SK-N-SH (cell line): Measurements from ENCODE around the gene NRCAM. TPM values are rescaled to one million over a fixed set of nuclear protein-coding genes. Genes with fewer than 3 reads are reported as not detected.

Experiments
- CTCF ChIA-PET: fragments of 300-600, 350-600 bp; formaldehyde crosslinking; extraction: SDS; loops from one replicate; lab custom pipeline; 2021; lab: Yijun Ruan, JAX
- POLR2A ChIA-PET: fragments of 350-600 bp; sonication (Branson Sonifier 250); formaldehyde crosslinking; extraction: SDS; loops from one replicate; lab custom pipeline; 2020; ENCODE audit warnings: antibody characterized with exemption, inconsistent platforms; lab: Yijun Ruan, JAX
- DNase-seq: peaks from one replicate; pipeline ENCODE4 v3.0.0; 2012
- H2AFZ ChIP-seq: fragments of 200-600 bp; sonication (generic); 2 replicates; pipeline ENCODE4 v1.8.1; 2016; ENCODE audit warnings: antibody characterized with exemption, mild to moderate bottlenecking, low read depth
- H3F3A ChIP-seq: fragments of 200-600 bp; sonication (generic); replicated peaks from 2 replicates; pipeline ENCODE3; 2016; ENCODE audit warnings: antibody characterized with exemption, mild to moderate bottlenecking; ENCODE audit not compliant: insufficient read depth
- H3K27ac ChIP-seq, 2 experiments: fragments of 200-500 bp in 1 of 2; fragments of 200-600 bp in 1 of 2; sonication (Bioruptor generic) in 1 of 2; sonication (generic), shearing (Covaris generic) in 1 of 2; 2 replicates each; pipeline versions ENCODE4 v1.5.1 to v1.6.1; 2014 to 2016; ENCODE audit warnings: low read depth in 2 of 2, inconsistent platforms in 1 of 2, low read length in 1 of 2, mild to moderate bottlenecking in 1 of 2, mixed read lengths in 1 of 2
- H3K27me3 ChIP-seq: fragments of 200-600 bp; sonication (generic), shearing (Covaris generic); 2 replicates; pipeline ENCODE4 v1.6.1; 2016; ENCODE audit warnings: mixed run types; ENCODE audit not compliant: insufficient read depth
- H3K36me3 ChIP-seq, 2 experiments: fragments of 200-500 bp in 1 of 2; fragments of 200-600 bp in 1 of 2; sonication (Bioruptor generic) in 1 of 2; sonication (generic) in 1 of 2; replicated peaks in 1 of 2; 2 replicates each; pipeline versions ENCODE3 to v1.5.1; 2014 to 2016; ENCODE audit warnings: low read length in 1 of 2, mild to moderate bottlenecking in 1 of 2; ENCODE audit not compliant: insufficient read depth in 2 of 2, control insufficient read depth in 1 of 2
- H3K4me1 ChIP-seq, 2 experiments: fragments of 200-500 bp in 1 of 2; fragments of 200-600 bp in 1 of 2; sonication (Bioruptor generic) in 1 of 2; sonication (generic), shearing (Covaris generic) in 1 of 2; 2 replicates each; pipeline versions ENCODE4 v1.5.1 to v1.6.1; 2014 to 2016; ENCODE audit warnings: low read depth in 1 of 2, low read length in 1 of 2, mixed run types in 1 of 2; ENCODE audit not compliant: insufficient read depth in 2 of 2, control insufficient read depth in 1 of 2
- H3K4me2 ChIP-seq: fragments of 200-600 bp; sonication (generic), shearing (Covaris generic); 2 replicates; pipeline ENCODE4 v1.6.1; 2017; ENCODE audit warnings: mixed run types
- H3K4me3 ChIP-seq, 2 experiments: fragments of 200-500 bp in 1 of 2; fragments of 200-600 bp in 1 of 2; sonication (Bioruptor generic) in 1 of 2; sonication (generic), shearing (Covaris generic) in 1 of 2; 2 replicates each; pipeline versions ENCODE4 v1.5.1 to v1.8.1; 2014 to 2016; ENCODE audit warnings: low read depth in 2 of 2, inconsistent platforms in 1 of 2, low read length in 1 of 2, mild to moderate bottlenecking in 1 of 2, mixed read lengths in 1 of 2, moderate library complexity in 1 of 2
- H3K79me2 ChIP-seq: fragments of 200-600 bp; sonication (generic); 2 replicates; pipeline ENCODE4 v1.8.1; 2017; ENCODE audit warnings: mild to moderate bottlenecking; ENCODE audit not compliant: insufficient read depth
- H3K9ac ChIP-seq: fragments of 200-600 bp; sonication (generic); 2 replicates; pipeline ENCODE4 v1.6.1; 2017; ENCODE audit warnings: mixed run types
- H3K9me2 ChIP-seq: fragments of 200-600 bp; sonication (generic); 2 replicates; pipeline ENCODE4 v1.6.1; 2017; ENCODE audit warnings: mixed run types
- H3K9me3 ChIP-seq: fragments of 200-600 bp; sonication (generic); 2 replicates; pipeline ENCODE4 v1.6.1; 2017; ENCODE audit warnings: mixed run types, mild to moderate bottlenecking, moderate library complexity
- H4K20me1 ChIP-seq: fragments of 200-600 bp; sonication (generic); 2 replicates; pipeline ENCODE4 v1.6.1; 2017; ENCODE audit warnings: mild to moderate bottlenecking, mixed run types; ENCODE audit not compliant: insufficient read depth
- CHD2 ChIP-seq: fragments of 150-350 bp; IDR thresholded peaks from 2 replicates; pipeline ENCODE4 v1.6.1; 2018; ENCODE audit warnings: low read length; ENCODE audit not compliant: partially characterized antibody
- ELF1 ChIP-seq: IDR thresholded peaks from 2 replicates; pipeline ENCODE4 v1.4.0; 2012
- EZH2phosphoT487 ChIP-seq: fragments of 200-600 bp; sonication (generic); IDR thresholded peaks from 2 replicates; pipeline ENCODE4 v1.6.1; 2017; ENCODE audit warnings: low read depth, mixed run types, mild to moderate bottlenecking, antibody characterized with exemption, moderate library complexity, borderline replicate concordance
- FOXM1 ChIP-seq: IDR thresholded peaks from 2 replicates; pipeline ENCODE4 v1.4.0; 2012; ENCODE audit warnings: low read depth, mild to moderate bottlenecking
- GATA2 ChIP-seq: sonication (generic); formaldehyde crosslinking; IDR thresholded peaks from 2 replicates; pipeline ENCODE4 v1.5.0; 2020; ENCODE audit warnings: mild to moderate bottlenecking, missing genetic modification reagents
- JUND ChIP-seq: IDR thresholded peaks from 2 replicates; pipeline ENCODE4 v1.4.0; 2012
- MAX ChIP-seq: IDR thresholded peaks from 2 replicates; pipeline ENCODE4 v1.4.0; 2012; ENCODE audit warnings: low read depth
- MEF2A ChIP-seq: IDR thresholded peaks from 2 replicates; pipeline ENCODE4 v1.4.0; 2012; ENCODE audit warnings: low read depth, borderline replicate concordance
- NRF1 ChIP-seq: IDR thresholded peaks from 2 replicates; pipeline ENCODE4 v1.6.1; 2012; ENCODE audit warnings: low read depth, mild to moderate bottlenecking, low read length
- RAD21 ChIP-seq: IDR thresholded peaks from 2 replicates; pipeline ENCODE4 v1.6.1; 2012; ENCODE audit warnings: mild to moderate bottlenecking, low read length
- RCOR1 ChIP-seq: fragments of 150-350 bp; IDR thresholded peaks from 2 replicates; pipeline ENCODE4 v1.6.1; 2017; ENCODE audit warnings: antibody characterized with exemption, low read length
- REST ChIP-seq: IDR thresholded peaks from 2 replicates; pipeline ENCODE4 v1.6.1; 2012; ENCODE audit warnings: mild to moderate bottlenecking, low read depth, low read length, moderate library complexity
- RFX5 ChIP-seq: IDR thresholded peaks from 2 replicates; pipeline ENCODE4 v1.6.1; 2012; ENCODE audit warnings: mild to moderate bottlenecking, improper control_type of control experiment, low read length
- TEAD4 ChIP-seq: IDR thresholded peaks from 2 replicates; pipeline ENCODE4 v1.4.0; 2012; ENCODE audit warnings: mild to moderate bottlenecking, borderline replicate concordance; ENCODE audit not compliant: insufficient read depth
- USF2 ChIP-seq: fragments of 150-350 bp; IDR thresholded peaks from 2 replicates; pipeline ENCODE4 v1.6.1; 2017; ENCODE audit warnings: antibody characterized with exemption, low read length, low read depth, borderline replicate concordance
- YY1 ChIP-seq: IDR thresholded peaks from 2 replicates; pipeline ENCODE4 v1.4.0; 2012; ENCODE audit warnings: low read depth, mild to moderate bottlenecking
- ZBTB33 ChIP-seq: IDR thresholded peaks from 2 replicates; pipeline ENCODE4 v1.4.0; 2012; ENCODE audit warnings: low read depth, borderline replicate concordance
- WGBS: methylation state at CpG from one replicate; pipeline ENCODE4 v1.1.6; 2017; ENCODE audit warnings: low lambda C conversion rate; 5-methylcytosine and 5-hydroxymethylcytosine counted together
- polyA plus RNA-seq, 3 experiments: library from polyadenylated mRNA; depleted of rRNA; stranded (reverse); fragments of >200 nt; gene quantifications; 2 replicates each; pipeline ENCODE4 v1.2.3, GENCODE V29; 2012
- TF ChIP-seq, protein P1 (sequence below): IDR thresholded peaks from 2 replicates; pipeline ENCODE4 v1.4.0; 2012; ENCODE audit warnings: low read depth, borderline replicate concordance
- TF ChIP-seq, protein P2 (sequence below): fragments of 150-350 bp; IDR thresholded peaks from 2 replicates; pipeline ENCODE4 v1.6.1; 2016; ENCODE audit warnings: mild to moderate bottlenecking, low read depth, low read length
- TF ChIP-seq, protein P3 (sequence below): fragments of 200-600 bp; sonication (generic); IDR thresholded peaks from 2 replicates; pipeline ENCODE4 v1.6.1; 2017; ENCODE audit warnings: antibody characterized with exemption, mild to moderate bottlenecking, moderate library complexity

The NRCAM gene
- polyA plus RNA-seq, 1 of the 3 experiments (the other 2 are of a cell fraction) = 1.1 TPM

- Histone ChIP-seq H3K27ac (peak overlapping the region in 1 of 2 experiments; percentile 58; a peak in 1 of 4 replicates), H3K4me2 (no peak overlapping the region), H3K79me2 (no peaks in the 10 kb centered on the region), H4K20me1 (no peaks in the 10 kb centered on the region), H3K27me3 (no peaks in the 10 kb centered on the region), H3F3A (no peaks in the 10 kb centered on the region), H3K9me3 (no peaks in the 10 kb centered on the region), H3K4me1 (peaks cover 0 to 26% of the 10 kb centered on the region in 2 experiments; a peak in 3 of 4 replicates), H3K9me2 (no peaks in the 10 kb centered on the region), H3K9ac (no peak overlapping the region), H2AFZ (no peak overlapping the region), H3K4me3 (no peak overlapping the region), H3K36me3 (peaks cover 0 to 3% of the 10 kb centered on the region in 2 experiments)
- no peak for TF ChIP-seq YY1
- TF ChIP-seq RFX5 = no peak
- no peak for TF ChIP-seq USF2
- TF ChIP-seq, protein P1, sequence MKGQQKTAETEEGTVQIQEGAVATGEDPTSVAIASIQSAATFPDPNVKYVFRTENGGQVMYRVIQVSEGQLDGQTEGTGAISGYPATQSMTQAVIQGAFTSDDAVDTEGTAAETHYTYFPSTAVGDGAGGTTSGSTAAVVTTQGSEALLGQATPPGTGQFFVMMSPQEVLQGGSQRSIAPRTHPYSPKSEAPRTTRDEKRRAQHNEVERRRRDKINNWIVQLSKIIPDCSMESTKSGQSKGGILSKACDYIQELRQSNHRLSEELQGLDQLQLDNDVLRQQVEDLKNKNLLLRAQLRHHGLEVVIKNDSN = no peak
- TF ChIP-seq ELF1 = no peak
- no peak for TF ChIP-seq FOXM1
- TF ChIP-seq CHD2 = no peak
- no peak for TF ChIP-seq GATA2 (CRISPR knock-in tag)
- TF ChIP-seq NRF1 = no peak
- no peak for TF ChIP-seq JUND
- no peak for TF ChIP-seq REST
- no peak for TF ChIP-seq ZBTB33
- no peak for TF ChIP-seq EZH2phosphoT487
- TF ChIP-seq, protein P2, sequence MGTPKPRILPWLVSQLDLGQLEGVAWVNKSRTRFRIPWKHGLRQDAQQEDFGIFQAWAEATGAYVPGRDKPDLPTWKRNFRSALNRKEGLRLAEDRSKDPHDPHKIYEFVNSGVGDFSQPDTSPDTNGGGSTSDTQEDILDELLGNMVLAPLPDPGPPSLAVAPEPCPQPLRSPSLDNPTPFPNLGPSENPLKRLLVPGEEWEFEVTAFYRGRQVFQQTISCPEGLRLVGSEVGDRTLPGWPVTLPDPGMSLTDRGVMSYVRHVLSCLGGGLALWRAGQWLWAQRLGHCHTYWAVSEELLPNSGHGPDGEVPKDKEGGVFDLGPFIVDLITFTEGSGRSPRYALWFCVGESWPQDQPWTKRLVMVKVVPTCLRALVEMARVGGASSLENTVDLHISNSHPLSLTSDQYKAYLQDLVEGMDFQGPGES = no peak
- no peak for TF ChIP-seq MAX
- TF ChIP-seq, protein P3, sequence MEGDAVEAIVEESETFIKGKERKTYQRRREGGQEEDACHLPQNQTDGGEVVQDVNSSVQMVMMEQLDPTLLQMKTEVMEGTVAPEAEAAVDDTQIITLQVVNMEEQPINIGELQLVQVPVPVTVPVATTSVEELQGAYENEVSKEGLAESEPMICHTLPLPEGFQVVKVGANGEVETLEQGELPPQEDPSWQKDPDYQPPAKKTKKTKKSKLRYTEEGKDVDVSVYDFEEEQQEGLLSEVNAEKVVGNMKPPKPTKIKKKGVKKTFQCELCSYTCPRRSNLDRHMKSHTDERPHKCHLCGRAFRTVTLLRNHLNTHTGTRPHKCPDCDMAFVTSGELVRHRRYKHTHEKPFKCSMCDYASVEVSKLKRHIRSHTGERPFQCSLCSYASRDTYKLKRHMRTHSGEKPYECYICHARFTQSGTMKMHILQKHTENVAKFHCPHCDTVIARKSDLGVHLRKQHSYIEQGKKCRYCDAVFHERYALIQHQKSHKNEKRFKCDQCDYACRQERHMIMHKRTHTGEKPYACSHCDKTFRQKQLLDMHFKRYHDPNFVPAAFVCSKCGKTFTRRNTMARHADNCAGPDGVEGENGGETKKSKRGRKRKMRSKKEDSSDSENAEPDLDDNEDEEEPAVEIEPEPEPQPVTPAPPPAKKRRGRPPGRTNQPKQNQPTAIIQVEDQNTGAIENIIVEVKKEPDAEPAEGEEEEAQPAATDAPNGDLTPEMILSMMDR = no peak
- no peak for TF ChIP-seq RAD21
- no peak for TF ChIP-seq TEAD4
- no peak for TF ChIP-seq MEF2A
- TF ChIP-seq RCOR1 = no peak
- DNase-seq = no peak
- ChIA-PET CTCF (interaction anchor here (1.5 to 2.5 kb wide), 2 partner anchors 170 to 177 kb away, joined by 4 to 11 read pairs; no protein-coding TSS in a partner anchor), POLR2A (no interaction called here)
- WGBS = 51% methylated on average over 3 of the region's 3 CpGs
Measured at GRCh38 chr7:108283252-108283651, 173.0 kb downstream of the NRCAM start.
